Panc1 (cell line): ENCODE results near the gene NDRG4. TPM values are rescaled to one million over a fixed set of nuclear protein-coding genes. Genes with fewer than 3 reads are reported as not detected.

Experiments used
- ATAC-seq: fragments of 200-7000 bp; cut with Tn5 transposase; 2 replicates; pipeline ENCODE4 v1.9.1; 2020; ENCODE audit warnings: mild to moderate bottlenecking, moderate library complexity
- BruUV-seq: library from RNA; stranded (reverse); fragments of 400-500 nt; replicated peaks from 2 replicates; lab custom pipeline; 2021; lab: Mats Ljungman, UMichigan
- CTCF ChIA-PET: fragments of 300-600 bp; sonication (Branson Sonifier 250); formaldehyde crosslinking; loops from one replicate; lab custom pipeline; 2022; ENCODE audit warnings: antibody characterized with exemption; lab: Charles Lee
- POLR2A ChIA-PET: fragments of 300-600 bp; sonication (Branson Sonifier 250); formaldehyde crosslinking; loops from one replicate; lab custom pipeline; 2022; ENCODE audit warnings: antibody characterized with exemption; lab: Charles Lee
- DNase-seq: peaks from one replicate; pipeline ENCODE4 v3.0.0-alpha.2; 2010; ENCODE audit warnings: low read depth, low spot score
- H3K27ac ChIP-seq: 2 replicates; pipeline ENCODE4 v1.5.1; 2011; ENCODE audit warnings: mild to moderate bottlenecking, low read length, inconsistent platforms
- H3K27me3 ChIP-seq: fragments of 200-500 bp; sonication (Bioruptor generic); 2 replicates; pipeline ENCODE4 v1.6.0; 2014; ENCODE audit warnings: low read length, inconsistent platforms; ENCODE audit not compliant: control insufficient read depth, insufficient read depth
- H3K36me3 ChIP-seq: fragments of 200-500 bp; sonication (Bioruptor generic); 2 replicates; pipeline ENCODE4 v1.5.1; 2014; ENCODE audit warnings: inconsistent platforms, mild to moderate bottlenecking, low read length, moderate library complexity; ENCODE audit not compliant: control insufficient read depth, insufficient read depth
- H3K4me1 ChIP-seq: 2 replicates; pipeline ENCODE4 v1.5.1; 2011; ENCODE audit warnings: inconsistent platforms, mild to moderate bottlenecking, low read length, moderate library complexity; ENCODE audit not compliant: control insufficient read depth, insufficient read depth
- H3K4me3 ChIP-seq, 2 experiments: 2 replicates each; pipeline ENCODE4 v1.5.1; 2011 to 2012; ENCODE audit warnings: low read depth in 2 of 2, low read length in 2 of 2, mild to moderate bottlenecking in 2 of 2, inconsistent platforms in 1 of 2, moderate library complexity in 1 of 2
- H3K9me3 ChIP-seq: fragments of 200-500 bp; sonication (Bioruptor generic); 2 replicates; pipeline ENCODE4 v1.5.1; 2014; ENCODE audit warnings: low read depth, mild to moderate bottlenecking, inconsistent platforms, low read length, moderate library complexity; ENCODE audit not compliant: control insufficient read depth, insufficient read depth
- CTCF ChIP-seq: fragments of 450-650 bp; IDR thresholded peaks from 2 replicates; pipeline ENCODE4 v1.5.1; 2017; ENCODE audit warnings: mild to moderate bottlenecking
- POLR2AphosphoS5 ChIP-seq: IDR thresholded peaks from 2 replicates; pipeline ENCODE4 v1.6.1; 2012; ENCODE audit warnings: mild to moderate bottlenecking, low read depth, low read length, moderate library complexity
- SIN3A ChIP-seq: IDR thresholded peaks from 2 replicates; pipeline ENCODE4 v1.6.1; 2012; ENCODE audit warnings: low read depth, mild to moderate bottlenecking, low read length, moderate library complexity, borderline replicate concordance; ENCODE audit not compliant: insufficient read depth
- TCF7L2 ChIP-seq: IDR thresholded peaks from 2 replicates; pipeline ENCODE4 v1.6.1; 2011; ENCODE audit warnings: mild to moderate bottlenecking, low read depth, low read length, inconsistent platforms
- in situ Hi-C: cut with HindIII; loops from 2 replicates; pipeline ENCODE4 v1.10.0; 2016; ENCODE audit warnings: low sequenced_read_pairs, low pct_unique_long_range_greater_than_20kb
- intact Hi-C: fragments of 100-400 bp; cut with micrococcal nuclease; formaldehyde crosslinking; loops from one replicate; pipeline ENCODE4 v1.10.0; 2022; ENCODE audit not compliant: unreplicated experiment
- total RNA-seq: library from RNA; stranded (reverse); gene quantifications from one replicate; pipeline ENCODE4 v1.2.1, GENCODE V29; 2021; ENCODE audit not compliant: unreplicated experiment
- TF ChIP-seq, protein P1 (sequence below), 2 experiments: IDR thresholded peaks; 2 replicates each; pipeline ENCODE4 v1.6.1; 2011 to 2012; ENCODE audit warnings: low read depth in 2 of 2, control low read depth in 1 of 2, low read length in 1 of 2, mild to moderate bottlenecking in 1 of 2, moderate library complexity in 1 of 2; ENCODE audit not compliant: insufficient read depth in 1 of 2

The NDRG4 gene
- total RNA-seq, 1 experiment from 2014 or later = 5.1 TPM

- TF ChIP-seq, protein P1, sequence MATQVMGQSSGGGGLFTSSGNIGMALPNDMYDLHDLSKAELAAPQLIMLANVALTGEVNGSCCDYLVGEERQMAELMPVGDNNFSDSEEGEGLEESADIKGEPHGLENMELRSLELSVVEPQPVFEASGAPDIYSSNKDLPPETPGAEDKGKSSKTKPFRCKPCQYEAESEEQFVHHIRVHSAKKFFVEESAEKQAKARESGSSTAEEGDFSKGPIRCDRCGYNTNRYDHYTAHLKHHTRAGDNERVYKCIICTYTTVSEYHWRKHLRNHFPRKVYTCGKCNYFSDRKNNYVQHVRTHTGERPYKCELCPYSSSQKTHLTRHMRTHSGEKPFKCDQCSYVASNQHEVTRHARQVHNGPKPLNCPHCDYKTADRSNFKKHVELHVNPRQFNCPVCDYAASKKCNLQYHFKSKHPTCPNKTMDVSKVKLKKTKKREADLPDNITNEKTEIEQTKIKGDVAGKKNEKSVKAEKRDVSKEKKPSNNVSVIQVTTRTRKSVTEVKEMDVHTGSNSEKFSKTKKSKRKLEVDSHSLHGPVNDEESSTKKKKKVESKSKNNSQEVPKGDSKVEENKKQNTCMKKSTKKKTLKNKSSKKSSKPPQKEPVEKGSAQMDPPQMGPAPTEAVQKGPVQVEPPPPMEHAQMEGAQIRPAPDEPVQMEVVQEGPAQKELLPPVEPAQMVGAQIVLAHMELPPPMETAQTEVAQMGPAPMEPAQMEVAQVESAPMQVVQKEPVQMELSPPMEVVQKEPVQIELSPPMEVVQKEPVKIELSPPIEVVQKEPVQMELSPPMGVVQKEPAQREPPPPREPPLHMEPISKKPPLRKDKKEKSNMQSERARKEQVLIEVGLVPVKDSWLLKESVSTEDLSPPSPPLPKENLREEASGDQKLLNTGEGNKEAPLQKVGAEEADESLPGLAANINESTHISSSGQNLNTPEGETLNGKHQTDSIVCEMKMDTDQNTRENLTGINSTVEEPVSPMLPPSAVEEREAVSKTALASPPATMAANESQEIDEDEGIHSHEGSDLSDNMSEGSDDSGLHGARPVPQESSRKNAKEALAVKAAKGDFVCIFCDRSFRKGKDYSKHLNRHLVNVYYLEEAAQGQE (IDR thresholded peaks at IDR 0.05; ENCODE audit: insufficient read depth in 1 of 2, low read depth in 2 of 2, low read length in 1 of 2) = no peak
- TF ChIP-seq CTCF (no peak), TCF7L2 (no peak), SIN3A (no peak), POLR2AphosphoS5 (no peak)
- BruUV-seq = no TSS peak
- in situ Hi-C loops = no loop called here
- DNase-seq (no peak), ATAC-seq (no peak)
- Histone ChIP-seq H3K27ac (no peak overlapping the region), H3K36me3 (no peaks in the 10 kb centered on the region), H3K27me3 (no peaks in the 10 kb centered on the region), H3K9me3 (no peaks in the 10 kb centered on the region), H3K4me1 (no peaks in the 10 kb centered on the region), H3K4me3 (no peak overlapping the region)
- ChIA-PET POLR2A (no interaction called here), CTCF (no interaction called here)
- intact Hi-C loops = no loop called here
These were observed 48.7 kb upstream of the NDRG4 start for GRCh38 chr16:58451265-58451689.

GRCh38 chr16:58451945-58452401, 48.0 kb upstream of the NDRG4 start:
- Histone ChIP-seq H3K4me1 (no peaks in the 10 kb centered on the region), H3K27ac (no peak overlapping the region), H3K36me3 (no peaks in the 10 kb centered on the region), H3K9me3 (no peaks in the 10 kb centered on the region), H3K27me3 (no peaks in the 10 kb centered on the region), H3K4me3 (no peak overlapping the region)
- POLR2A ChIA-PET = no interaction called here
- in situ Hi-C loops (no loop called here), intact Hi-C loops (no loop called here)
- CTCF ChIA-PET = no interaction called here
- no TSS peak for BruUV-seq
- TF ChIP-seq CTCF (no peak), POLR2AphosphoS5 (no peak), TCF7L2 (no peak), SIN3A (no peak)
- TF ChIP-seq, protein P1 (IDR thresholded peaks at IDR 0.05; ENCODE audit: insufficient read depth in 1 of 2, low read depth in 2 of 2, low read length in 1 of 2) = no peak
- no peak for ATAC-seq
- DNase-seq = peak; percentile 52
